Tibial nerve (tissue), 4 donors: ENCODE data around the gene BLNK.

ENCODE experiments used
- CTCF ChIP-seq, 5 experiments: fragments of 200-600 bp in 3 of 5; fragments of 450-650 bp in 2 of 5; sonication (generic) in 3 of 5; IDR thresholded peaks; one replicate each; pipeline ENCODE4 v1.5.1; 2016 to 2019; ENCODE audit warnings: antibody characterized with exemption in 5 of 5, mild to moderate bottlenecking in 3 of 5, moderate library complexity in 2 of 5
- EP300 ChIP-seq, 2 donors: sonication (generic); formaldehyde crosslinking; IDR thresholded peaks; one replicate each; pipeline ENCODE4 v1.6.1; 2017; ENCODE audit warnings: antibody characterized with exemption in 2 of 2, mild to moderate bottlenecking in 1 of 2
- POLR2A ChIP-seq, 2 donors: fragments of 450-650 bp; IDR thresholded peaks; one replicate each; pipeline ENCODE4 v1.6.1; 2017; ENCODE audit warnings: antibody characterized with exemption in 2 of 2, mild to moderate bottlenecking in 2 of 2, moderate library complexity in 2 of 2

- TF ChIP-seq CTCF (IDR thresholded peaks at IDR 0.05) (no peak), EP300 (IDR thresholded peaks at IDR 0.05) (no peak), POLR2A (IDR thresholded peaks at IDR 0.05) (no peak)
These were observed 18.6 kb downstream of the BLNK start for GRCh38 chr10:96252730-96253129.
